Astrocyte (in vitro differentiated cells and primary cell): ENCODE data around the gene RNASEH2C. TPM values are rescaled to one million over a fixed set of nuclear protein-coding genes. Genes with fewer than 3 reads are reported as not detected.

Experiments used
- DNase-seq: peaks from one replicate; pipeline ENCODE4 v3.0.0-alpha.2; 2010; ENCODE audit warnings: low read depth
- FAIRE-seq: peaks from 2 replicates; lab custom pipeline; 2011; peaks lifted over from hg19 to GRCh38; lab: Jason Lieb, UNC
- H2AFZ ChIP-seq: 2 replicates; pipeline ENCODE4 v1.6.0; 2012; ENCODE audit warnings: low read depth, low read length, inconsistent platforms
- H3K27ac ChIP-seq: 2 replicates; pipeline ENCODE4 v1.5.1; 2011; ENCODE audit warnings: low read depth, low read length, inconsistent platforms
- H3K27me3 ChIP-seq: 2 replicates; pipeline ENCODE4 v1.6.0; 2011; ENCODE audit warnings: low read length, inconsistent platforms; ENCODE audit not compliant: insufficient read depth
- H3K36me3 ChIP-seq: 2 replicates; pipeline ENCODE4 v1.5.1; 2011; ENCODE audit warnings: low read length, inconsistent platforms; ENCODE audit not compliant: insufficient read depth
- H3K4me1 ChIP-seq: 2 replicates; pipeline ENCODE4 v1.5.1; 2011; ENCODE audit warnings: low read length, inconsistent platforms; ENCODE audit not compliant: insufficient read depth
- H3K4me2 ChIP-seq: 2 replicates; pipeline ENCODE4 v1.6.0; 2012; ENCODE audit warnings: low read length, inconsistent platforms
- H3K4me3 ChIP-seq: 2 replicates; pipeline ENCODE4 v1.5.1; 2011; ENCODE audit warnings: low read depth, mild to moderate bottlenecking, low read length, inconsistent platforms; ENCODE audit not compliant: insufficient read depth
- H3K79me2 ChIP-seq: 2 replicates; pipeline ENCODE4 v1.6.0; 2012; ENCODE audit warnings: mild to moderate bottlenecking, low read length, inconsistent platforms; ENCODE audit not compliant: insufficient read depth
- H3K9ac ChIP-seq: 2 replicates; pipeline ENCODE4 v1.6.0; 2012; ENCODE audit warnings: mild to moderate bottlenecking, low read length, inconsistent platforms
- H3K9me3 ChIP-seq: 2 replicates; pipeline ENCODE4 v1.5.1; 2012; ENCODE audit warnings: low read depth, mild to moderate bottlenecking, low read length, inconsistent platforms; ENCODE audit not compliant: insufficient read depth
- H4K20me1 ChIP-seq: 2 replicates; pipeline ENCODE4 v1.6.0; 2012; ENCODE audit warnings: low read length, inconsistent platforms; ENCODE audit not compliant: insufficient read depth
- H3K27ac Mint-ChIP-seq: one replicate; pipeline ENCODE4 v1.8.0; 2021; ENCODE audit warnings: mild to moderate bottlenecking, mixed read lengths; ENCODE audit not compliant: unreplicated experiment
- H3K27me3 Mint-ChIP-seq: one replicate; pipeline ENCODE4 v1.8.0; 2021; ENCODE audit warnings: low read depth, mixed read lengths; ENCODE audit not compliant: unreplicated experiment
- H3K36me3 Mint-ChIP-seq: one replicate; pipeline ENCODE4 v1.8.0; 2021; ENCODE audit warnings: low read depth, mixed read lengths; ENCODE audit not compliant: unreplicated experiment
- H3K4me1 Mint-ChIP-seq: one replicate; pipeline ENCODE4 v1.8.0; 2021; ENCODE audit warnings: low read depth, mixed read lengths; ENCODE audit not compliant: unreplicated experiment
- H3K4me3 Mint-ChIP-seq: one replicate; pipeline ENCODE4 v1.8.0; 2021; ENCODE audit warnings: mild to moderate bottlenecking, moderate library complexity, mixed read lengths; ENCODE audit not compliant: unreplicated experiment
- H3K9me3 Mint-ChIP-seq: one replicate; pipeline ENCODE4 v1.8.0; 2021; ENCODE audit warnings: mild to moderate bottlenecking, mixed read lengths; ENCODE audit not compliant: unreplicated experiment
- CTCF ChIP-seq: IDR thresholded peaks from 2 replicates; pipeline ENCODE4 v1.5.1; 2011; ENCODE audit warnings: low read depth, mild to moderate bottlenecking, inconsistent platforms, low read length, moderate library complexity; ENCODE audit not compliant: insufficient read depth
- EZH2 ChIP-seq: IDR thresholded peaks from 2 replicates; pipeline ENCODE4 v1.6.1; 2012; ENCODE audit warnings: mild to moderate bottlenecking, low read length, inconsistent platforms; ENCODE audit not compliant: insufficient read depth
- total RNA-seq: library from RNA; stranded (reverse); gene quantifications from 2 replicates; pipeline ENCODE4 v1.2.1, GENCODE V29; 2021

The RNASEH2C gene
- total RNA-seq, 1 donor from 2014 or later: 25.0 TPM

- Mint-ChIP-seq H3K4me3 (no peak overlapping the region), H3K9me3 (peaks cover 7% of the 10 kb centered on the region), H3K27me3 (peaks cover 31% of the 10 kb centered on the region), H3K27ac (no peak overlapping the region), H3K4me1 (no peaks in the 10 kb centered on the region), H3K36me3 (peaks cover 2% of the 10 kb centered on the region)
- no peak overlapping the region for H3K4me2 ChIP-seq
- FAIRE-seq: no peak
- H3K9ac ChIP-seq: no peak overlapping the region
- H3K27me3 ChIP-seq: peaks cover 6% of the 10 kb centered on the region
- H3K27ac ChIP-seq: no peak overlapping the region
- H3K4me3 ChIP-seq: no peak overlapping the region
- no peak overlapping the region for H2AFZ ChIP-seq
- H4K20me1 ChIP-seq: no peaks in the 10 kb centered on the region
- no peaks in the 10 kb centered on the region for H3K4me1 ChIP-seq
- TF ChIP-seq CTCF (no peak), EZH2 (no peak)
- H3K36me3 ChIP-seq: no peaks in the 10 kb centered on the region
- H3K9me3 ChIP-seq: no peaks in the 10 kb centered on the region
- DNase-seq: no peak
- no peaks in the 10 kb centered on the region for H3K79me2 ChIP-seq
These were observed 9.9 kb upstream of the RNASEH2C start for GRCh38 chr11:65730461-65730860.

GRCh38 chr11:65727865-65728264, 7.3 kb upstream of the RNASEH2C start:
- peaks cover 5% of the 10 kb centered on the region for H3K9me3 Mint-ChIP-seq
- Histone ChIP-seq H2AFZ (no peak overlapping the region), H3K4me2 (no peak overlapping the region), H3K4me1 (no peaks in the 10 kb centered on the region), H3K9ac (no peak overlapping the region), H3K4me3 (no peak overlapping the region), H3K27ac (no peak overlapping the region), H3K79me2 (no peaks in the 10 kb centered on the region), H3K36me3 (no peaks in the 10 kb centered on the region), H3K27me3 (peaks cover 6% of the 10 kb centered on the region), H3K9me3 (no peaks in the 10 kb centered on the region), H4K20me1 (no peaks in the 10 kb centered on the region)
- H3K4me1 Mint-ChIP-seq: no peaks in the 10 kb centered on the region
- DNase-seq (no peak), FAIRE-seq (no peak)
- no peak for TF ChIP-seq EZH2
- TF ChIP-seq CTCF: no peak
- no peak overlapping the region for H3K27ac Mint-ChIP-seq
- peaks cover 2% of the 10 kb centered on the region for H3K36me3 Mint-ChIP-seq
- H3K4me3 Mint-ChIP-seq: no peak overlapping the region
- H3K27me3 Mint-ChIP-seq: peaks cover 24% of the 10 kb centered on the region

GRCh38 chr11:65726660-65727059, 6.1 kb upstream of the RNASEH2C start:
- H3K4me3 ChIP-seq: no peak overlapping the region
- no peak overlapping the region for H3K27ac Mint-ChIP-seq
- H3K27ac ChIP-seq: no peak overlapping the region
- peaks cover 2% of the 10 kb centered on the region for H3K9me3 Mint-ChIP-seq
- no peaks in the 10 kb centered on the region for H3K4me1 Mint-ChIP-seq
- DNase-seq (no peak), FAIRE-seq (no peak)
- H3K4me2 ChIP-seq: no peak overlapping the region
- H4K20me1 ChIP-seq: no peaks in the 10 kb centered on the region
- no peak overlapping the region for H3K9ac ChIP-seq
- H3K4me3 Mint-ChIP-seq: no peak overlapping the region
- H3K36me3 ChIP-seq: no peaks in the 10 kb centered on the region
- H2AFZ ChIP-seq: no peak overlapping the region
- peaks cover 18% of the 10 kb centered on the region for H3K27me3 Mint-ChIP-seq
- H3K9me3 ChIP-seq: no peaks in the 10 kb centered on the region
- TF ChIP-seq CTCF (peak; percentile 5), EZH2 (no peak)
- no peaks in the 10 kb centered on the region for H3K4me1 ChIP-seq
- peaks cover 6% of the 10 kb centered on the region for H3K27me3 ChIP-seq
- peaks cover 2% of the 10 kb centered on the region for H3K36me3 Mint-ChIP-seq
- no peaks in the 10 kb centered on the region for H3K79me2 ChIP-seq
